CD14-positive monocyte (primary cell): ENCODE measurements around the gene MED15. TPM values are rescaled to one million over a fixed set of nuclear protein-coding genes. Genes with fewer than 3 reads are reported as not detected.

Experiments used
- DNase-seq, 3 donors: peaks; one replicate each; pipeline ENCODE4 v3.0.0-alpha.2; 2011 to 2022
- H2AFZ ChIP-seq: 2 replicates; pipeline ENCODE4 v1.6.0; 2012; ENCODE audit warnings: mild to moderate bottlenecking, low read depth, low read length, inconsistent platforms; ENCODE audit not compliant: insufficient read depth, poor library complexity, severe bottlenecking
- H3K27ac ChIP-seq, 2 donors: 1 replicate in 1 of 2; 2 replicates in 1 of 2; pipeline ENCODE4 v1.5.1; 2012 to 2013; ENCODE audit warnings: low read length in 2 of 2, control low read depth in 1 of 2, inconsistent platforms in 1 of 2, low read depth in 1 of 2, mild to moderate bottlenecking in 1 of 2
- H3K27me3 ChIP-seq, 2 donors: one replicate each; pipeline versions ENCODE4 v1.6.0 to v1.6.1; 2011 to 2013; ENCODE audit warnings: low read length in 2 of 2; ENCODE audit not compliant: control insufficient read depth in 2 of 2, insufficient read depth in 2 of 2
- H3K36me3 ChIP-seq, 2 donors: replicated peaks in 1 of 2; 1 replicate in 1 of 2; 2 replicates in 1 of 2; pipeline versions ENCODE4 v1.5.1 to v1.6.1; 2012 to 2013; ENCODE audit warnings: low read length in 2 of 2, control low read depth in 1 of 2, inconsistent platforms in 1 of 2, mild to moderate bottlenecking in 1 of 2; ENCODE audit not compliant: insufficient read depth in 2 of 2, control insufficient read depth in 1 of 2
- H3K4me1 ChIP-seq, 2 donors: 1 replicate in 1 of 2; 2 replicates in 1 of 2; pipeline versions ENCODE4 v1.5.1 to v1.6.1; 2012 to 2013; ENCODE audit warnings: low read length in 2 of 2, control low read depth in 1 of 2, inconsistent platforms in 1 of 2, mild to moderate bottlenecking in 1 of 2, moderate library complexity in 1 of 2; ENCODE audit not compliant: insufficient read depth in 2 of 2, control insufficient read depth in 1 of 2
- H3K4me2 ChIP-seq: replicated peaks from 2 replicates; pipeline ENCODE3; 2012; ENCODE audit warnings: low read length, moderate library complexity, mild to moderate bottlenecking; ENCODE audit not compliant: poor library complexity, severe bottlenecking; ENCODE audit errors: extremely low read depth
- H3K4me3 ChIP-seq, 3 experiments: fragments of 200-600 bp in 1 of 3; sonication (generic) in 1 of 3; replicated peaks in 1 of 3; 1 replicate in 2 of 3; 2 replicates in 1 of 3; pipeline ENCODE4 v1.5.1; 2011 to 2013; ENCODE audit warnings: low read length in 3 of 3, mild to moderate bottlenecking in 3 of 3, control low read depth in 2 of 3, low read depth in 2 of 3, inconsistent platforms in 1 of 3, moderate library complexity in 1 of 3
- H3K79me2 ChIP-seq: 2 replicates; pipeline ENCODE4 v1.6.0; 2012; ENCODE audit warnings: mild to moderate bottlenecking, control low read depth, inconsistent platforms, low read length, moderate library complexity; ENCODE audit not compliant: insufficient read depth
- H3K9ac ChIP-seq: 2 replicates; pipeline ENCODE4 v1.6.0; 2017; ENCODE audit warnings: low read length, mild to moderate bottlenecking; ENCODE audit not compliant: insufficient read depth, poor library complexity, severe bottlenecking
- H3K9me3 ChIP-seq, 2 donors: replicated peaks in 1 of 2; 1 replicate in 1 of 2; 2 replicates in 1 of 2; pipeline versions ENCODE4 v1.5.1 to v1.6.1; 2012 to 2013; ENCODE audit warnings: low read length in 2 of 2, control low read depth in 1 of 2; ENCODE audit not compliant: control insufficient read depth in 1 of 2, insufficient read depth in 1 of 2
- H4K20me1 ChIP-seq: 2 replicates; pipeline ENCODE4 v1.6.0; 2012; ENCODE audit warnings: mild to moderate bottlenecking, low read length, control low read depth, moderate library complexity; ENCODE audit not compliant: insufficient read depth
- H3K27ac Mint-ChIP-seq, 7 donors: one replicate each; pipeline ENCODE4 v1.8.0; 2020; ENCODE audit warnings: mild to moderate bottlenecking in 7 of 7, mixed read lengths in 7 of 7, moderate library complexity in 6 of 7, inconsistent platforms in 2 of 7
- H3K27me3 Mint-ChIP-seq, 3 donors: one replicate each; pipeline ENCODE4 v1.8.0; 2021 to 2022; ENCODE audit warnings: low read depth in 3 of 3, mild to moderate bottlenecking in 3 of 3, mixed read lengths in 3 of 3, moderate library complexity in 3 of 3, inconsistent platforms in 1 of 3
- H3K36me3 Mint-ChIP-seq, 2 donors: one replicate each; pipeline ENCODE4 v1.8.0; 2020; ENCODE audit warnings: mixed read lengths in 2 of 2, inconsistent platforms in 1 of 2, mild to moderate bottlenecking in 1 of 2
- H3K4me1 Mint-ChIP-seq: one replicate; pipeline ENCODE4 v1.8.0; 2020; ENCODE audit warnings: mild to moderate bottlenecking, mixed read lengths
- H3K4me3 Mint-ChIP-seq, 2 donors: one replicate each; pipeline ENCODE4 v1.8.0; 2020; ENCODE audit warnings: mild to moderate bottlenecking in 2 of 2, mixed read lengths in 2 of 2, moderate library complexity in 1 of 2
- H3K9me3 Mint-ChIP-seq, 7 donors: one replicate each; pipeline ENCODE4 v1.8.0; 2020 to 2022; ENCODE audit warnings: mixed read lengths in 7 of 7, mild to moderate bottlenecking in 6 of 7, moderate library complexity in 6 of 7, inconsistent platforms in 2 of 7
- WGBS: methylation state at CpG from one replicate; pipeline ENCODE4 v1.1.5; 2013; ENCODE audit warnings: missing lambda C conversion rate; ENCODE audit not compliant: insufficient coverage; 5-methylcytosine and 5-hydroxymethylcytosine counted together
- intact Hi-C, 2 donors: fragments of 100-400 bp; cut with micrococcal nuclease; formaldehyde crosslinking; loops; one replicate each; pipeline versions ENCODE4 v1.15.0 to v1.15.1; 2023
- polyA plus RNA-seq, 3 donors: library from polyadenylated mRNA; depleted of rRNA in 1 of 3; unstranded in 2 of 3; stranded (reverse) in 1 of 3; fragments of 300-500 nt in 2 of 3; fragments of >200 nt in 1 of 3; fragmentation: Illumina TruSeq in 2 of 3; gene quantifications; 1 replicate in 2 of 3; 2 replicates in 1 of 3; pipeline ENCODE4 v1.2.3, GENCODE V29; 2012 to 2021
- TF ChIP-seq, protein P1 (sequence below): fragments of 200-600 bp; IDR thresholded peaks from one replicate; pipeline ENCODE4 v1.8.0; 2022; ENCODE audit warnings: antibody characterized with exemption, mild to moderate bottlenecking

MED15 gene
- polyA plus RNA-seq, 3 donors: 10.0 to 126 (median 17.8) TPM

DNA sequence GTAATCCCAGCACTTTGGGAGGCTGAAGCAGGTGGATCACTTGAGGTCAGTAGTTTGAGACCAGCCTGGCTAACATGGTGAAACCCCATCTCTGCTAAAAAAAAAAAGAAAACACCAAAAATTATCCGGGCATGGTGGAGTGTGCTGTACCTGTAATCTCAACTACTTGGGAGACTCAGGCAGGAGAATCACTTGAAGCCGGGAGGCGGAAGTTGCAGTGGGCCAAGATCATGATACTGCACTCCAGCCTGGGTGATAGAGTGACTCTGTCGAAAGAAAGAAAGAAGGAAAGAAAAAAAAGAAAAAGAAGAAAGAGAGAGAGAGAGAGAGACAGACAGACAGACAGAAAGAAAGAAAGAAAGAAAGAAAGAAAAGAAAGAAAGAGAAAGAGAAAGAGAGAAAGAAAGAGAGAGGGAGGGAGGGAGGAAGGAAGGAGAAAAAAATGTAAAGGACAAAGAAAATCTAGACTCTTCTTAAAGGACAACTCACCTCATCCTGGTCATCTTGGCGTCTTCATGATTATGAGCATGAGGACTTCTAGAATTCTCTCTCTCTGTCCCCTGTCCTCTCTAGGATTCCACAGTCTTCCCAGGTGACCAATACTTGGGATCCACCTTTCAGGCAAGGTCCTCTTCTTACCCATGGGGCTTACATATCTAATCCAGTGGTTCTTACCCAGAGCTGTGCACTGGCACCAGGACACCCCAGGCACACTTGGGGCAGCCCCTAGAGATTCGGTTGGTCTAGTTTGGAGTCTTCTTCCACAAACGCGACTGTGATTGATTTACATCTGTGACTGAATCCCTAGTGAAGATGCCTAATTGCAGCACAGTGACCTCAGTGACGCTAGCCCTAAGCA lies 120.9 kb downstream of the MED15 start:
- intact Hi-C loops: no loop called here
- no peaks in the 10 kb centered on the region for H3K27me3 ChIP-seq
- no peaks in the 10 kb centered on the region for H3K79me2 ChIP-seq
- H3K36me3 ChIP-seq: no peaks in the 10 kb centered on the region
- no peaks in the 10 kb centered on the region for H4K20me1 ChIP-seq
- no peaks in the 10 kb centered on the region for H3K36me3 Mint-ChIP-seq
- H3K27ac Mint-ChIP-seq: peak overlapping the region in 1 of 7 donors; percentile 16
- no peaks in the 10 kb centered on the region for H3K4me1 Mint-ChIP-seq
- no peak overlapping the region for H3K4me3 Mint-ChIP-seq
- TF ChIP-seq, protein P1, sequence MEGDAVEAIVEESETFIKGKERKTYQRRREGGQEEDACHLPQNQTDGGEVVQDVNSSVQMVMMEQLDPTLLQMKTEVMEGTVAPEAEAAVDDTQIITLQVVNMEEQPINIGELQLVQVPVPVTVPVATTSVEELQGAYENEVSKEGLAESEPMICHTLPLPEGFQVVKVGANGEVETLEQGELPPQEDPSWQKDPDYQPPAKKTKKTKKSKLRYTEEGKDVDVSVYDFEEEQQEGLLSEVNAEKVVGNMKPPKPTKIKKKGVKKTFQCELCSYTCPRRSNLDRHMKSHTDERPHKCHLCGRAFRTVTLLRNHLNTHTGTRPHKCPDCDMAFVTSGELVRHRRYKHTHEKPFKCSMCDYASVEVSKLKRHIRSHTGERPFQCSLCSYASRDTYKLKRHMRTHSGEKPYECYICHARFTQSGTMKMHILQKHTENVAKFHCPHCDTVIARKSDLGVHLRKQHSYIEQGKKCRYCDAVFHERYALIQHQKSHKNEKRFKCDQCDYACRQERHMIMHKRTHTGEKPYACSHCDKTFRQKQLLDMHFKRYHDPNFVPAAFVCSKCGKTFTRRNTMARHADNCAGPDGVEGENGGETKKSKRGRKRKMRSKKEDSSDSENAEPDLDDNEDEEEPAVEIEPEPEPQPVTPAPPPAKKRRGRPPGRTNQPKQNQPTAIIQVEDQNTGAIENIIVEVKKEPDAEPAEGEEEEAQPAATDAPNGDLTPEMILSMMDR: no peak
- H2AFZ ChIP-seq: no peak overlapping the region
- H3K4me2 ChIP-seq: no peak overlapping the region
- WGBS: 92% methylated on average over 5 of the region's 9 CpGs
- H3K9ac ChIP-seq: no peak overlapping the region
- no peaks in the 10 kb centered on the region for H3K4me1 ChIP-seq
- no peak overlapping the region for H3K27ac ChIP-seq
- H3K9me3 ChIP-seq: no peaks in the 10 kb centered on the region
- no peaks in the 10 kb centered on the region for H3K9me3 Mint-ChIP-seq
- peaks cover 3 to 8% (median 6%) of the 10 kb centered on the region in 3 donors for H3K27me3 Mint-ChIP-seq
- no peak overlapping the region for H3K4me3 ChIP-seq
- no peak for DNase-seq

DNA sequence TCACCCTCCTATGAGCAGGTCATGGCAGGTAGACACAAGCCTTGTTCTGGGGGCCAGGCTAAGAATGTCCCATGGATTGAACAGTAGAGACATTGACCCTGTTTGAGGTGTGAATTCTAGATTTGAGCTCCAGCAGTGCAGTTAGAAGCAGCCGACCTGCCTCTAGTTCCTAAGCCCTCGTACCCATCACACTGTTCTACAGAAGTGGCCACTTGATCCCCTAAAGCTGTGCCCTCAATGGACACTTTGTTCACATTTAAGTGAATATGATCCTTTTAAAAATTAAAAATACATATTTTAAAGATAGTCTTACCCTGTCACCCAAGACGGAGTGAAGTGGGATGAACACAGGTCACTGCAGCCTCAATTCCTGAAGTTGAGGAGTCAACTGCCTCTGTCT lies 122.0 kb downstream of the MED15 start:
- Mint-ChIP-seq H3K36me3 (no peaks in the 10 kb centered on the region), H3K27ac (no peak overlapping the region), H3K4me3 (no peak overlapping the region), H3K9me3 (no peaks in the 10 kb centered on the region), H3K4me1 (no peaks in the 10 kb centered on the region), H3K27me3 (peaks cover 3 to 7% (median 6%) of the 10 kb centered on the region in 3 donors)
- Histone ChIP-seq H3K36me3 (no peaks in the 10 kb centered on the region), H3K4me3 (no peak overlapping the region), H4K20me1 (no peaks in the 10 kb centered on the region), H3K27me3 (no peaks in the 10 kb centered on the region), H2AFZ (no peak overlapping the region), H3K27ac (no peak overlapping the region), H3K79me2 (no peaks in the 10 kb centered on the region), H3K4me2 (no peak overlapping the region), H3K9ac (no peak overlapping the region), H3K4me1 (no peaks in the 10 kb centered on the region), H3K9me3 (no peaks in the 10 kb centered on the region)
- intact Hi-C loops: no loop called here
- WGBS: 83% methylated on average over 1 of the region's 3 CpGs
- TF ChIP-seq, protein P1: no peak
- no peak for DNase-seq
